Suppressor macrophage (primary cell): Measurements from ENCODE around the gene ZGPAT.

Experiments
- DNase-seq, 4 experiments: peaks; one replicate each; pipeline ENCODE4 v3.0.0-alpha.2; 2020 to 2022

Gene ZGPAT

DNA sequence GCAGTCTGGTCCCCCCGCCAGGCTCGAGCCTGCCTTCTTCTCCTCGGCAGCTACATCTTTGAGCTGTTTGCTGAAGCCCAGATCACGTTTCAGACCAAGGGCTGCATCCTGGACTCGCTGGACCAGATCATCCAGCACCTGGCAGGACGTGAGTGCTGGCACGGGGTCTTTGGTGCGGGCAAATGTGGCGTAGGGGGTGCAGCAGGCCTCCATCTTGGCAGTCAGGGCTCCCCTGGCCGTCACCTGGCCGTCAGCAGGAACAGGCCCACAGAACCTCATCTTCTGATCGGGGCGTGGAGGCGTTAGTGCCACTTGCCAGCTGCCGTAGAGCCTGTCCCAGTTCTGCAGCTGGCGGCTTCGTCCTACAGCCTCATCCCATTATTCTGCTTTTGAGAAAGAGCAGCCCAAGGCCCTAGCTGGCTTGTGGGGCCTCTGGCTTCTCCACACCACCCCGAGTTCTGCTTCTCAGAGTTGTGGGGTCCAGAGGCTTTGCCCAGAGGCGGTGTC lies 28.0 kb upstream of the ZGPAT start:
- DNase-seq = no peak

DNA sequence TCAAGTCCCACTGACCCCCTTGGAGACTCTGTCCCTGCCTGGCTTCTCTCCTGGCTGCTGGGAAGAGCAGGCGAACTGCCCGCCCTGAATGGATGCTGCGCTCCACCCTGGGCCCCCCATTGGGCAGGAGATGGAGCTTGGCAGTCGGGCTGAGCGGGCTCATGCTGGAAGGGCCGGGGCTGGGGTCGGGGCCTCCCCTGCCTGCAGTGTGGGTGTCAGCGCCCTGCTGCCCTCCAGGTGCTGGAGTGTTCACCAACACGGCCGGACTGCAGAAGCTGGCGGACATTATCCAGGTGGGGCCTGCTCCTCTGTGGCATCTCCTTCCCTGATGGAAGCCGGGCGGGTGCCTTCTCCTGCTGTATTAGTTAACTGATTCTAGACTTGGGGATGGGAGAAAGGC lies 27.4 kb upstream of the ZGPAT start:
- no peak for DNase-seq

DNA sequence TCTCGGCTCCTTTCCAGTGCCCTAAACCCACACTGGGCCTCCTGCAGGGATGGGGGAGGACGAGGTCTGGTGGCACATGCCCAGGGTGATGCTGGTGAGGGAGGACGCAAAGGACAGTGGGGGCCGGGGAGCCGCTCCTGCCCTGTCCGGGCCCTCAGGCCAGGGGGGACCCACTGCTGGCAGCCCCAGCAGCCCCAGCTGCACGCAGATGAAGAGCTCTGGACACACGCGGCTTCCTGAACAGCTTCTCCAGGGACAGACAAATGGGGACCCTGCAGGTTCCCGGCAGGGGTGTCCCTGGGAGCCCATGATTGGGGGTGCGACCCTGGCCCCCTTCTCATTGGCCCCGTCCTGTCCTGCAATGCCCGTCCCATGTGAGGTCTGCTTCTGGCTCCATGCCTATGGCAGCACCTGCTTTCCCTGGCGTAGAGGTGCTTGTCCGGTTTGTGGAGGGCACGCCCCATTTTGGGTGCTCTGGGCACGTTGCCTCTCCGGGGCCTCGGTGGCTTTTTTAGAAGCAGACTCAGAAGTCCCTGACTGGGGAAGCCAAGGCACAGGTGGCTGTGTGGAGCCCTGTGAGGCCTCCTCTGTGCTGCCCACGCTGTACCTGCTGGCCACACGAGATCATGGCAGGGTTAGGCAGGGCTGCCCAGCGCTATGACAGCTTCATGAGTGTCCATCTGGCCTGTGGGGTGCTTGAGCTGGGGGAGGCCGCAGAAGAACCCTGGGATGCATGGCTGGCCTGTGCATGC lies 26.8 kb upstream of the ZGPAT start:
- DNase-seq = no peak

DNA sequence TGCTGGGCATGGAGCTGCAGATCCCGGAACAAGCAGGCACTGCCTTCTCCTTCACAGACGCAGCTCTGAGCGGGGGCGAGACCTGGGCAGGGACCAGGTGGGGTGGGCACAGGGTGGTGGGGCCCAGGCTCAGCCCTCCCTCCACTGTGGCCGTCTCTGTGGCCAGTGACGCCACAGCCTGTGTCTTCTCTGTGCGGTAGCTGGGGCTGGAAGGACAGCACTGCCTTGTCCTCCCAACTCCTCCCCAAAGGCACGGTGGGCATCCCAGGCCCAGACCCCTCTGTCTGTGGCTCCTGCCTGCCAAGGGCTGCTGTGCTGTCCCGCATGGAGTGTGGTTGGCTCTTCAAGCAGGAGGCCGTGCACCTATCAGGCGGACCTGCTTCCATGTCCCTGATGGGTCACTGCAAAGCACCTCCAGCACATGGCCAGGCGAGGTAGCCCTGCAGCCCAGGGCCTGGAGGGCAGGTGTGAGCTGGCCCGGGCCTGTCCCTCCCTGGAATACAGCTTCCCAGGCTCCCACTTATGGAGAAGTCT lies 26.2 kb upstream of the ZGPAT start:
- no peak for DNase-seq

DNA sequence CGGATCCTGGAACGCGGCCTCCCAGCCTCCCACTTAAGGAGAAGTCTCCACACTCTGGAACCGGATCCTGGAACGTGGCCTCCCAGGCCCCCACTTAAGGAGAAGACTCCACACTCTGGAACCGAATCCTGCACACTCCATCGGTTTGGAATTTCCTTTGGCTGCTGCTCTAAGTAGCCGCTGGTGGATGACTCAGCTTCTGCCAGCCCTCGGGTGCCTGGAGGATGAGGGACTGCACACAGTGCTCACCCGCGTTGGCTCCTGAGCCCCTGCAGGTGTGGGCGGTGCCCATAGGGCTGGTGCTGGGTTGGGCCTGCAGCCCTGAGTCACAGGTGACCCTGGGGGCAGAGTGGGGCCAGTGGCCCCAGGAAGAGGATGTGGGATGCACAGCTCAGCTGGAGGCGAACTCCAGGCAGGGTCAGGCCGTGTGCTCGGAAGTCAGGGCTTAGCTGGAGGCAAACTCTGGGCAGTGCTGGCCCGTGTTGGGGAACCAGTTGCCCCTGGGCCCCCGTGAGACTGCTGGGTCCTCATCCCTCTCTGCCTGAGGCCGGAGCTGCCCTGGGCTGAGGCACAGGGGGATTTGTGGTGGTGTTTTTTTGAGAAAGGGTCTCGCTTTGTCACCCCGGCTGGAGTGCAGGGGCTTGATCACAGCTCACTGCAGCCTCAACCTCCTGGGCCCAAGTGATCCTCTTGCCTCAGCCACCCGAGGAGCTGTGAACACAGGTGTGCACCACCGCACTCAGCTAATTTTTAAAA lies 25.3 kb upstream of the ZGPAT start:
- DNase-seq = peak in 2 of 4 experiments; percentile 28 to 30

DNA sequence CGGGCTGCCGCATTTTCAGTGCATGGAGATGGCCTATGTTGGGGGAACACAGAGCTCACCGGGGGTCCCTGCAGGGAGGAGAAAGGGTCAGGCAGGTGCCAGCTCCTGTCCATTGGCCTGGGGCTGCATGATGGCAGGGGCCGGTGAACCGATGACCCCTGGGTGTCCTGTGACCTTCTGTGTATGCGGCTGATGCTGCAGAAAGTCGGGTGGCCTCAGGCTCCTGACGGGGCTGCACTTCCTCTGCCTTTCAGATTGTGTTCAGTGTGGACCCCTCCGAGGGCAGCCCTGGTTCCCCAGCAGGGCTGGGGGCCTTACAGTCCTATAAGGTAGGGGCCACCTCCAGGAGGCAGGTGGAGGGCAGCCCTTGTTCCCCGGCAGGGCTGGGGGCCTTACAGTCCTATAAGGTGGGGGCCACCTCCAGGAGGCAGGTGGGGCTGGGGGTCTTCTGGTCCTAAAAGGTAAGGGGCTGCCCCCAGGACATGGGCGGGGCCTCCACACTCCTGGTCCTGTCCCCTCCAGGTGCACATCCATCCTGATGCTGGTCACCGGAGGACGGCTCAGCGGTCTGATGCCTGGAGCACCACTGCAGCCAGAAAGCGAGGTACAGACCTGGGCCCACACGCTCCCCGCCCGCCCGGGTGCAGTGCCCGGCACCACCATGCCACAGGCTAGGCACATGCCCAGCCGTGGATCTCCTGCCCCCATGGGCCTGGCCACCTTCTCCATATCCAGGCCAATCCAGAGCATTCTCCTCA lies 22.4 kb upstream of the ZGPAT start:
- DNase-seq = no peak

DNA sequence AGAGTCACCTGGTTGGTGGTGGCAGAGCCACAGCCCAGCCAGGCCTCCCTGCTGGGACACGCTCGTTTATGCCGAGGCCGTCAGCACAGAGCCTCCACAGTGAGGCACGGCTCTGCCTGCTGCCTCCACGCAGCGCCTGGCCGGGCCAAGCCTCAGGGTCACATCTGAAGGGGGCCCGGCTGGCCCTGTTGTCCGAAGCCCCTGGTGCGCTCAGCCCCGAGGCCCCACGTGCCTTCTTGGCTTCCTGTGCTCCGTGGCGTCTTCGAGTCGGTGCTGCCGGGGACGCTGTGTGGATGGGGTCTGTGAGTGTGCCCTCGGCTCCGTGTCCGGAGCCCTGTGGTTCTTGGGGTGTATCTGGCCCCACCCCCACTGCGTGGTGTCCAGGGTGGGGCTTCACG lies 21.7 kb upstream of the ZGPAT start:
- DNase-seq = no peak

DNA sequence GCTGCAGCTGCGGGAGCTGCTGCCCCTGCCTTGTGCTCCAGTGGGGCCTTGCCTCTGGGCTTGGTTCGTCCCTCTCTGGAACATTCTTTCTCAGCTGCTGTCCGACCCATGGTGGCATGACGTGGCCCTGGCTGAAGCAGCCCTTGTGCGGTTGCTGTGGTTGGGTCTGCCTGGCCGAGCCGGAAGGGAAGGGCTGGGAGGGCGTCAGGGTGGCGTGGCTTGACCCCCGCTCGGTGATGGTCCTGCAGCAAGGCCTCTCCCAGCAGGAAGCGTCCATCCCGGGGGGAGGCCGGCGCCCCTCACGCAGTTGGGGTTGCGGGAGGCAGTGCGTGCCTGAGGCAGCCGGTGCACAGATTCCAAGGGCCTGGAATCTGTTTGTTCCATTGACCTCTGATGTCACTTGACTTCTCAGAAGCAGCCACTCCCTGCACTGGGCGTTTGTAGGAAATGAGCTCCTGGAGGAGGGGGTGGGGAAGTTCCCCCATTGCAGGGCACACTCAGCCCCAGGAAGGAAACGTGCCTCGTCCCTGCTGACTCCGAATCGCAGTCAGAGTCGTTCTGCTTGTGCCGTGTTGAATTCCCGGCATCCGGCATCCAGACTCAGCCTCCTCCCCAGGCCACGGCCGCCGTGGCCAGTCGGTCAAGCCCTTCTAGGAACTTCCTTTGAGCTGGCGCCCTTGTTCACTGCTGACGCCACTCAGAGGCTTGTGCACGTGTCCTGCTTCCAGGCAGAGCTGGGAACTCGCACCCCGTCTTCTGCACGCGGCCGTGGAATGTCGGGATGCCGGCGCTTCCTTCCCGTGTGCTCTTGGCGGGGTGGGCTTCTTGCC lies 21.1 kb upstream of the ZGPAT start:
- peak; percentile 90 to 95 (median 92) for DNase-seq

DNA sequence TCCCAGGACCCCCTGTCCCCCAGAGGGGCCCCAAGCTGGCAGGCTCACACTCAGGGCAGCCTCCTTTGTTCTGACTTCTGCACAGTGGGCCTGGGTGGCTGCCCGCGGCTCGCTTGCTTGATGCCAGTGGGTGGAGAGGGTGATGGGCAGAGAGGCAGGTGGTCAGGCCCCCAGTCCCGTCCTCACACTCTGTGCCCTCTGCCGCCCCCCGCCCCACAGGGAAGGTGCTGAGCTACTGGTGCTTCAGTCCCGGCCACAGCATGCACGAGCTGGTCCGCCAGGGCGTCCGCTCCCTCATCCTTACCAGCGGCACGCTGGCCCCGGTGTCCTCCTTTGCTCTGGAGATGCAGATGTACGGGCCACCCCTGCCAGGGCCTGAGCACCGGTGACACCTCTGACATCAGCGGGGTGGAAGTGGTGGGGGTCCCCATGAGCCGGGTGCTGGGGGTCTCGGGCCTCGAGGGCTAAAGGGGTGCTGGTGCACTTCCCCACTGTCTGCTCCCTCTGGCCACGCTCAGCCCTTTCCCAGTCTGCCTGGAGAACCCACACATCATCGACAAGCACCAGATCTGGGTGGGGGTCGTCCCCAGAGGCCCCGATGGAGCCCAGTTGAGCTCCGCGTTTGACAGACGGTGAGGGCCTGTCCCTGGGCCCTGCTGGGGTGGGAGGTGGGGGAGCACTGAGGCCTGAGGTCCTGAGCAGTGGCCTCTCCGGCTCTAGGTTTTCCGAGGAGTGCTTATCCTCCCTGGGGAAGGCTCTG lies 20.2 kb upstream of the ZGPAT start:
- no peak for DNase-seq

DNA sequence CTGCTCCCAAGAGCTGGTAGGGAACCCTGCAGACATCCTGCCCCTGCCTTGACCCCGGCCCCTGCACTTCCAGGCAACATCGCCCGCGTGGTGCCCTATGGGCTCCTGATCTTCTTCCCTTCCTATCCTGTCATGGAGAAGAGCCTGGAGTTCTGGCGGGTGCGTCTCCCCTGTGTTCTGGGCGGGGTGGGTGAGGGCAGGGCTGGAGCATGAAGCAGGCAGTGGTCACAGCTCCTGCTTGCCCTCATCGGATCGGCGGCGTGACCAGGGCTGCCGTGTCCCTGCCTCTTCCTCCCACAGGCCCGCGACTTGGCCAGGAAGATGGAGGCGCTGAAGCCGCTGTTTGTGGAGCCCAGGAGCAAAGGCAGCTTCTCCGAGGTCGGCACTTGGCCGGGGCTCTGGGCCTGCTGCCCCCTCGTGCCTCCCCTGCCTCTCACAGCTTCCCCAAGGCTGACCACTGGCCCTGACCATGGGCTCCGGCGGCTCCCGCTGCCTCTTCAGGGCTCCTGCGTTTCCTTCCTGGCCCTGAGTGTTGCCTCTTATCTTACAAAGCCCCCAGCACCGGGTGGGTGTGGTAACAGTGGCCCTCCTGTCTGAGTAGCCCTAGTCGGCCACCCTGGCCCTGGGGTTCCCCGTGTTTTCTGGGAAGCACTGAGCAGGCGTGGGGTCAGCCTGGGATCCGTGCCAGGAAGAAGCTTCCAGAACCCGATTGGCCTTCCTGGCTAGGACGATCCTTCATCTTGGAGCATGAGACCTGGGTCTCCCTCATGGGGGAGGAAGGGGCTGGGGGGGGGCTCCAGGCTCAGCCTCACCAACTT lies 19.4 kb upstream of the ZGPAT start:
- no peak for DNase-seq

DNA sequence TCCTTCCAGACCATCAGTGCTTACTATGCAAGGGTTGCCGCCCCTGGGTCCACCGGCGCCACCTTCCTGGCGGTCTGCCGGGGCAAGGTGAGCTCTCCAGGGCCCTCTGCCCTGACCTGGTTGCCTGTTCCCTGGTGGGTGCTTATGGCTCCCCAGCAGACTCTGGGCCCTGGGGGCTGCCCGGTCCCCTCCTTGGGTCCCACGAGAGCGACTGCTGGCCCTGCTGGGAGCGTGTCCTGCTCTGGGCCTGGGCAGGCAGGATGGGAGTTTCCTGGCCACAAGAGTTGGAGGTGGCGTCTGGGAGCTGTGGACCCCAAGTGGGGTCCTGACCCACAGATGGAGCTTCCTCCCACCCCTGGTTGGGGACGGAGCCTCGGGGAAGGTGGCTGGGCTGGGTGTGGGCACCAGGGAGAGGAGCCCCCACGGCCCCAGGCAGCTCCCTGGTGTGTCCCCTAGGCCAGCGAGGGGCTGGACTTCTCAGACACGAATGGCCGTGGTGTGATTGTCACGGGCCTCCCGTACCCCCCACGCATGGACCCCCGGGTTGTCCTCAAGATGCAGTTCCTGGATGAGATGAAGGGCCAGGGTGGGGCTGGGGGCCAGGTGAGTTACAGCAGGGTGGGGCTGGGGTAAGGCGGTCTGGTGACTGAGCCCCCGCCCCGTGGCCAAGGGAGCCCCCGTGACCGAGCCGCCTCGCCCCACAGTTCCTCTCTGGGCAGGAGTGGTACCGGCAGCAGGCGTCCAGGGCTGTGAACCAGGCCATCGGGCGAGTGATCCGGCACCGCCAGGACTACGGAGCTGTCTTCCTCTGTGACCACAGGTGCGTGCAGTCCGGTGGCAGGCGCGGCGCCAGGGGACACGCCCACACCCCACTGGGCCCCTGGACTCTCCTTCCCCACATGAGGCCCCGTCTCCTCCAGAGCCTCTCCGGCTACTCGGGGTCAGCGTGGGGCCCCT lies 18.5 kb upstream of the ZGPAT start:
- DNase-seq = no peak

DNA sequence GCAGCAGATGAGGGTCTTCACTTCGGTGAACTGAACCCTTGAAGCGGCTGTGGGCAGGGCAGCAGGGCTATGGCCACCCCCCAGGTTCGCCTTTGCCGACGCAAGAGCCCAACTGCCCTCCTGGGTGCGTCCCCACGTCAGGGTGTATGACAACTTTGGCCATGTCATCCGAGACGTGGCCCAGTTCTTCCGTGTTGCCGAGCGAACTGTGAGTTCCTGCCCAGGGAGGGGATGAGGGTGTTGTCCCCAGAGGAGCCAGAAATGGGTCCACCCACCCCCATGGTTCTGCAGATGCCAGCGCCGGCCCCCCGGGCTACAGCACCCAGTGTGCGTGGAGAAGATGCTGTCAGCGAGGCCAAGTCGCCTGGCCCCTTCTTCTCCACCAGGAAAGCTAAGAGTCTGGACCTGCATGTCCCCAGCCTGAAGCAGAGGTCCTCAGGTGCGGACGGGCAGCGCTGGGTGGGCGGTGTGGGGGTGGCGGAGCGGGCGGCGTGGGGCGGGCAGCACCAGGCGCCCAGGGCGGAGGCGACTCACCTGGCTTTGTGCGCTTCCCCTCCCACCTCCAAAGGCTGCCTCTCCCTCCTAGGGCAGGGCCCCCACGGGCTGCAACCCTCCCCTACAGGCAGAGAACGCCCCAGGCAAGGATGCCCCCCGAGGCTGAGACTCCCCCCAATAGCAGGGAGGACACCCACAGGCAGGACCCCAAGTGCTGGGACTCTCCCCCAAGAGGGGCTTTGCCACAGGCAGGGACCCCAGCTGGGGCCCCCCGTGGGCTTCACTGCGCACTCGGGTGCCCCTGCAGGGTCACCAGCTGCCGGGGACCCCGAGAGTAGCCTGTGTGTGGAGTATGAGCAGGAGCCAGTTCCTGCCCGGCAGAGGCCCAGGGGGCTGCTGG lies 17.6 kb upstream of the ZGPAT start:
- DNase-seq = no peak

DNA sequence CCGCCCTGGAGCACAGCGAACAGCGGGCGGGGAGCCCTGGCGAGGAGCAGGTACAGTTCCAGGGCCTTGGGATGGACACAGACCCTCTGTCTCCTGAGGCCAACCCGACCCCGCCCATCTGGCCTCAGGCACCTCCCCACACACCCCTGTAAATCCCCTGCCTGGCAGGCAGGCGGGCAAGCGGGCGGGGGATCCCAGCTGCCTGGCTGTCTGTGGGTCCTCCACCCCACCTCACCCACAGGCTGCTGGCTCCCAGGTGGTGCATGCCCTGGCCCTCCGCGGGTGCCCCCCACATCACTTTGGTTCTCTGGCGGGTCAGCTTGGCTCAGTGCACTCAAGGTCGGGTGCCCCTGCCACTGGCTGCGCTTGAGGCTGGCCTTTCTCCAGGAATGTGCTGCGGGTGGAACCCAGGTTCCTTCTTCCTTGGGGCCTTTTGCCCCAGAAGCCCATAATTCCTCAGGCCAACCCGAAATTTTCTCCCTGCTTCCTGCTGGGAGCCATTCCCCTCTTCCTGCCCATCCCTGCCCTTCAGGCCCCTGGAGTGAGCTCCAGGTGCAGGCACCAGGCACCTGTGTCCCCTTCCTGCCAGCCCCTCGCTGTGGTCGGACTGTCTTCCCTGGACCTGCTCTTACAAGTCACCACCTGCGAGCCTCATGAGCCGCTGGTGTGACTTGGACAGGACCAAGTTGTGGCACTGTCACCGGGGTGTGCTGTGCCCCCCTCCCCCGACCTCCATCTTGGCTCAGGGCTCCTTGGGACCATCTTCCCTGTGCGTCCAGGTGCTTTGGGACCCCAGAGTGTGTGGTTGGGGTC lies 16.7 kb upstream of the ZGPAT start:
- DNase-seq = no peak

DNA sequence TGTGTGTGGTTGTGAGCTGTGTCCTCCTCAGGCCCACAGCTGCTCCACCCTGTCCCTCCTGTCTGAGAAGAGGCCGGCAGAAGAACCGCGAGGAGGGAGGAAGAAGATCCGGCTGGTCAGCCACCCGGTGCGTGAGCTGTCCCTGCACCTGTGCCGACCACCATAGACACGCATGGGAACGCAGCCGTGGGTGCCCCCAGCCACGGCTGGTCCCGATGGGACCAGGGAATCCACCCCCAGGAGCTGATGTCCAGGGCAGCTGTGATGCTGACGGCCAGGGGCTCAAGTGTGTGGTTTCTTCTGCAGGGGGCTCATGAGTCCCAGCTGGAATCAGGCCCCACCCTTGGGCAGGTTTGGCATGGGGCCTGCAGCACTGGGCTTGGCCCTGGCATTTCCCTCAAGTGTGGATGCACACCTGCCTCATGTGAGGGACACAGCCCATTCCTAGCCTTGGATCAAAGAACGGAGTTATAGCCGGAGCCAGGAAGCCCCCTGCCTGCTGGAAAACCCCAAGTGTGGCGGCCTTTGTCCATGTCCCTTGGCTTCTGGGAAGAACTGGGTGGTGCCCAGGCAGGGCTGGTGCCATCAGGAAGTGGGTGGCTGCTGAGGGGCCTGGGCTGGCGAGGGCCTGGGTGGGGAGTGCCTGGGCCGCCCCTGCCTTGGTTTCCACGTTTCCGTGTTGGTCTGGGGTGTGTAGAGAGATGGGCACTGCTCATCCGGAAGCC lies 16.0 kb upstream of the ZGPAT start:
- DNase-seq = no peak

DNA sequence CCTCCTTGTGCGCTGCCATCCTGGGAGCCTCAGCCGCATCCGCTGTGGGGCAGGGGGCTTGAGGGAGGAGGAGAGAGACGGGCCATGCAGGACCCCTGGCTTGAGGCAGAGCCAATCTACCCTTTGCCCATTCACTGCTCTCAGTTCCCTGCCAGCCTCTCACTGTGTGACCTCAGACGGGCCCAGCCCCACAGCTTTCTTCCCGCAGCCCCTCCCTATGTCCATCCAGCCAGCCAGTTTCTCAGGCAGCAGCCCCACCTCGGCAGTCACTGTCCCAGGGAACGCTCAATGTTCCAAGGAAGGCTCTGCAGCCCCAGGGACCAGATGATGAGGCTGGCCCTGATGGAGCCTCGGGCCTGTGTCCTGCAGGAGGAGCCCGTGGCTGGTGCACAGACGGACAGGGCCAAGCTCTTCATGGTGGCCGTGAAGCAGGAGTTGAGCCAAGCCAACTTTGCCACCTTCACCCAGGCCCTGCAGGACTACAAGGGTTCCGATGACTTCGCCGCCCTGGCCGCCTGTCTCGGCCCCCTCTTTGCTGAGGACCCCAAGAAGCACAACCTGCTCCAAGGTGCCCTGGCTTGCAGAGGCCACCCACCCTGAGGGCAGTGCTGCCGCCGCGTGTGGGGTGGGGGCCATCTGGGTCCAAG lies 15.3 kb upstream of the ZGPAT start:
- no peak for DNase-seq
